NCI-H524 (cell line): ENCODE data around the gene MLEC.
A peak's percentile ranks its signal among the peaks of the same experiment; 100 is the strongest.

Experiments
- DNase-seq, 2 experiments: peaks; one replicate each; lab custom pipeline; 2025; lab: John Stamatoyannopoulos, UW

MLEC gene, protein sequence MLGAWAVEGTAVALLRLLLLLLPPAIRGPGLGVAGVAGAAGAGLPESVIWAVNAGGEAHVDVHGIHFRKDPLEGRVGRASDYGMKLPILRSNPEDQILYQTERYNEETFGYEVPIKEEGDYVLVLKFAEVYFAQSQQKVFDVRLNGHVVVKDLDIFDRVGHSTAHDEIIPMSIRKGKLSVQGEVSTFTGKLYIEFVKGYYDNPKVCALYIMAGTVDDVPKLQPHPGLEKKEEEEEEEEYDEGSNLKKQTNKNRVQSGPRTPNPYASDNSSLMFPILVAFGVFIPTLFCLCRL

DNA sequence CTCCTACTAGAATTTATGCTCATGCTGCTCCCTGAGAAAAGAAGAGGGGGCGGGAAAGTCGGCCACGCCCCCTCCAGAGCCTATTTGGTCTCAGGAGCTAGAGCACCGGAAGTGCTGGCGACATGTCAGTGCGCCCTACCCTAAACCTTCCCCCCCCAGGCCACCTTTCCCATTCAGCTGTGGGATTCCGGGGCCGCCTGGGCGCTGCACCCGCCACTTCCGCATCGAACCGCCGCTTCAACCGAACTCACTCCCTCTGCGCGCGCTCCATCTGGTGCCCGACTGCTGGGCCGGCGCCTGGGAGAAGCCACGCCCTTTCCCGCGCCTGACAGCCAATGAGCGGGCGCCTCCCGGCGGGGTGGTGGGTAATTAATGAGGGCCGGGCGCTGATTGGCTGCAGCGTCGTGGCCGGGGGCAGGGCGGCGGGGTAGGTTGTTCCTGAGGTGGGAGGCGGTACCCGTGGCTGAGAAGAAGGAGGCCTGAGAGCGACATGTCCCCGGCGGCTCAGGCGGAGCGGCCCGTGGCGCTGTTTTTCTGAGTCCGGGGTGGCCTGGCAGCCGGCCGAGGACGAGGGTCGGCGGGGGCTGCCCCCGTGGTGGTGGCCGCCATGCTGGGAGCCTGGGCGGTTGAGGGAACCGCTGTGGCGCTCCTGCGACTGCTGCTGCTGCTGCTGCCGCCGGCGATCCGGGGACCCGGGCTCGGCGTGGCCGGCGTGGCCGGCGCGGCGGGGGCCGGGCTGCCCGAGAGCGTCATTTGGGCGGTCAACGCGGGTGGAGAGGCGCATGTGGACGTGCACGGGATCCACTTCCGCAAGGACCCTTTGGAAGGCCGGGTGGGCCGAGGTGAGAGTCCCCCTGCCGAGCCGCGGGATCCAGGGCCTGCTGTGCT lies at the start of gene MLEC:
TSS of gene MLEC (plus strand) at position 460 of the 888 bp plus-strand sequence. CDS start at position 608, 148 bp downstream.
- DNase-seq, result peak; percentile 97 to 98

DNA sequence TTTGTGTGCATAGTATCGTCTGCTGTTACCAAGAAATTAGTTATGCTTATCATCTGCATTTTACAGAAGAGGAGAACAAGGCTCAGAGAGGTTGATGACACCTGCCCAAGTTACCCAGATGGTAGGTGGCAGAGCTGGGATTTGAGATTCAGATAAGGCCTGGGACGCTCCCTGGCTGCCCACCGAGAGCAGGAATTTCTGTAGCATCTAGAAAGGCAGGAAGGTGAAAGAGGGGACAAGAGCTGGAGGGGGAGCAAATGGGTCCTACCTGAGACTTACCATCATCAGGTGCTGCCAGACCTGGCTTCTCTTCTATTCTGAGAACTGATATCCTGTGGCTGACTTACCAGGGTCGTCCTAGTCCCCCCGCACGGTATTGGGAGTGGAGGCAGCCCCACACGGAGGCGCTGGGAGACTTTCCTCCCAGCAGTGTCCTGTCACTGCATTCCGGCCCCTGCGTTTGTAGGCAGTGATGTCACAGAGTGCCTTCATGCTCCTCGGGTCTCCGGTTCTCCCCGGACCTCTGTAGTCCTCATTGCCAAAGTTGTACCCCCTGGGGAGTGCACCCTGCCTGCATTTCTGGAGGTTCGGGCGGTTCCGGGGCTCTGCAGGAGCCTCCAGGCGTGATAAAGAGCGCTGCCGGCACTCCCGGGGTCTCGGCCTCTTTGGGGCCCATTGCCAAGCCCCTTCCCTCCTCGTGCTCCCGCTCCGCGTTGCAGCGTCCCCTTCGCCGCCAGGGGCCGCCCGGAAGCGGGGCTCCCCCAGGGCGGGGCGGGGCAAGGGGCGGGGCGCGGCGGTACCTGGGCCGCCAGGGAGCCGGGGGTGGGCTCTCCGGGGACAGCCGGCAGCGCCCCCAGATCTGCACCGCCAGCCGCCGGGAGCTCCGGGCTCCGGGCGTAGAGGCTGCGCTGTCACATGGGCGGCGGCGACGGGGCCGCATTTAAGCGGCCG lies 46.9 kb upstream of the MLEC start, which contains the start of gene CABP1:
TSS of gene CABP1 (plus strand) at position 856 of the 951 bp plus-strand sequence. CDS start at position 916, 60 bp downstream.
- DNase-seq, result peak; percentile 5 to 66

DNA sequence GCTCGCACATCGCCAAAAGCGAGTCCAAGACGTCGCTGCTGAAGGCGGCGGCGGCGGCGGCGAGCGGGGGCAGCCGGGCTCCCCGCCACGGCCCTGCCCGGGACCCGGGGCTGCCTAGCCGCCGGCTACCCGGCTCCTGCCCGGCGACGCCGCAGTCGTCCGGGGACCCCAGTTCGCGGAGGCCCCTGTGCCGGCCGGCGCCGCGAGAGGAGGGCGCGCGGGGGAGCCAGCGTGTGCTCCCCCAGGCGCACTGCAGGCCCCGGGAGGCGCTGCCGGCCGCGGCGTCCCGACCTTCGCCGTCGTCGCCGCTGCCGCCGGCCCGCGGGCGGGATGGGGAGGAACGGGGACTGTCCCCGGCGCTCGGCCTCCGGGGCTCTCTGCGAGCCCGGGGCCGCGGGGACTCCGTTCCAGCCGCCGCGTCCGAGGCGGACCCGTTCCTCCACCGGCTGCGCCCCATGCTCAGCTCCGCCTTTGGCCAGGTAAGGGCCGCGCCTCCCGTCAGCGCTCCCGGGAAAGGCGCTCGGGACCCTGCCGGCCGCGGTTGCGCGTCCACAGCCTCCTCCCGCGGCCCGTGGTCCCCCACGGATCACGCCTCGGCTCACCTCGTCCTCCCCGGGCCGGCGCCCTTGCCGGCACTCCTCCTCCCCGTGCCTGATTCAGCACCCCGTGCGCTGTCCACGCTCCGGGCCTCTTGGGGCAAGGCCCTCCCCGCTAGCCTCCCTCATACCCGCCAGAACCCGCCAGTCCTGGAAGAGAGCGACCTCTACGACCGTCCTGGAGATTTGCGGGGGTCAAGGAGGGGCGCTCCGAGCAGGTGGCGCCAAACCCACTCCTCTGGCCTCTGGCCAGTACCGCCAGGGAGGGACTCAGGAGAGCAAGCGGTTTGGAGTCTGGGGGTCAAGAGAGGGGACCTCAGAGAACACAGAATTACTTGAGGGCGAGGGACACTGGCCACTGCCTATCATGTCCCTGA lies 45.8 kb upstream of the MLEC start:
- peak in 1 of 2 experiments; percentile 9 for DNase-seq

DNA sequence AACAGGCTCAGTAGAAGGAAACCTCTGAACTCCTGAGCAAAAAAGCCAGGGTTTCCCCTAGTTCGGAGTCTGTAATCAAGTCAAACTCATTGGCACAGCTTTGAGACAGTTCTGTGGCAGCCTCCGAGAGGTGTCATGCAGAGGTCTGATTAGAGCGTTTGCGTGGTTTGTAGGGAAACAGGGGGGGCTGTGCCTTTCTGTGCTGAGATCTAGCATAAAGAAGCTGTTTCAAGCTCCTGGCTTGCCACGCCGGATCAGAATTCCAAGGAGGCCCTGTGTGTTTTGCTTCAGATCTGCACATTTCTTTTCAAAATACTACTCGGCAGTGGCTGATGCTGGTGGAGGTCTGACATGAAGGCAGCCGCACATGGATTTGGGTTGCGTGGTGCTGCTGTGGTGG lies 44.8 kb upstream of the MLEC start:
- DNase-seq, result no peak

DNA sequence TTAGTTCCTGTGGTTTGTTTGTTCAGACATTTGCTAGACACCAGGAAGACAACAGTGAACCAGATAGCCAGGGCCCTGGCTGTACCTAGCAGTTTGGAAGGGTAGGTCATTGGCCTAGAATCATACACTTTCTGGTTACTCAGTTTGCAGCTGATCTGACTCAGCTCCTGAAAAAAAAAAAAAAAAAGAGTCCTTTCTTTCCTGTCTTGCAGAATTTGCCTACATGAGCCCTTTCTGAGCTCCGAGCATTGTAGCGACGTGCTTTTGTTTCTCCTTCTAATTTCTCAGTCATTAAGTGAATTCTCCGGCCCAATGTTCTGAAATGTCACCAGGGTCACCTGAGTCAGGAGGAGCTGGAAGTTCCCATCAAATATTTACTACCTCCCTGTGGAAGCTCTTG lies 44.1 kb upstream of the MLEC start:
- no peak for DNase-seq

DNA sequence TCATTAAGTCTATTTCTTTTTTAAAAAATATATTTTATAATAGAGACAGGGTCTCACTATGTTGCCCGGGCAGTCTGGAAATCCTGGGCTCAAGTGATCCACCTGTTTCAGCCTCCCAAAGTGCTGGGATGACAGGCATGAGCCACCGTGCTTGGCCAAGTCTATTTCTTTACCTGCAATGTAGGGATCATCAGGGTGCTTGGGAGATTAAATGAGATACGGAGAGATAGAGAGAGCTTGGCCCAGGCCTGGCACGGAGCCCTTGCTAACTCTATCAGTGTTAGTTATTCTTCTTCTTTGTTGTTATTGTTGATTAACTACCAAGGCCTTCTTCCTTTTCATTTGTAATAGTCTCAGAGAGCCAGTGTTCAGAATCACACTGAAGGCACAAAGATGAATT lies 43.4 kb upstream of the MLEC start:
- DNase-seq, result no peak

DNA sequence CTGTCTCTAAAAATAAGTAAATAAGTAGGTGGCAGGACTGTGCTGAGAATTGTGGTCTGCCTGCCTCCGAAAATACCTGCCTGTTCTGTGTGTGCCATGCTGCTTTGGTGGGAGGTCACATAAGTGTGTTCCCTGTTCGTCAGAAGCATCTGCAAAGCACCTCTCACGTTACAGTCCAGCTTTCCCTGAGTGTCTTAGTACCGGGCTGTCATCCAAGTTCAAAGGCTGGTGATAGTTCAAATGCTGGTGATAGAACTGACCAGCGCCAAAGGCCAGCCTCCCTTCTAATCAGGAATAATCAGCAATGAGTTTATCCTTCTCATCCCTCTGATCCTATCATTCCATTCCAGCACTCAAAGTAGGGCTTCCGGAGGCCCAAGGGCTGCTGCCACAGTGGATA lies 40.9 kb upstream of the MLEC start:
- no peak for DNase-seq

DNA sequence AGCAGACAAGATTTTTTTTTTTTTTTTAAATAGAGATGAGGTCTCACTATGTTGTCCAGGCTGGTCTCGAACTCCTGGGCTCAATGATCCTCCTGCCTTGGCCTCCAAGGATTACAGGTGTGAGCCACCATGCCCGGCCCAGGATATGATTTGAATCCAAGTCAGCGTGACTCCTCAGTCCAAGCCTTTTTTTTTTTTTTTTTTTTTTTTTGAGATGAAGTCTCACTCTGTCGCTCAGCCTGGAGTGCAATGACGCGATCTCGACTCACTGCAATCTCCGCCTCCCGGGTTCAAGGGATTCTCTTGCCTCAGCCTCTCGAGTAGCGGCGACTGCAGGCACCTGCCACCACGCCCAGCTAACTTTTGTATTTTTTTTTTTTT lies 39.6 kb upstream of the MLEC start:
- no peak for DNase-seq

DNA sequence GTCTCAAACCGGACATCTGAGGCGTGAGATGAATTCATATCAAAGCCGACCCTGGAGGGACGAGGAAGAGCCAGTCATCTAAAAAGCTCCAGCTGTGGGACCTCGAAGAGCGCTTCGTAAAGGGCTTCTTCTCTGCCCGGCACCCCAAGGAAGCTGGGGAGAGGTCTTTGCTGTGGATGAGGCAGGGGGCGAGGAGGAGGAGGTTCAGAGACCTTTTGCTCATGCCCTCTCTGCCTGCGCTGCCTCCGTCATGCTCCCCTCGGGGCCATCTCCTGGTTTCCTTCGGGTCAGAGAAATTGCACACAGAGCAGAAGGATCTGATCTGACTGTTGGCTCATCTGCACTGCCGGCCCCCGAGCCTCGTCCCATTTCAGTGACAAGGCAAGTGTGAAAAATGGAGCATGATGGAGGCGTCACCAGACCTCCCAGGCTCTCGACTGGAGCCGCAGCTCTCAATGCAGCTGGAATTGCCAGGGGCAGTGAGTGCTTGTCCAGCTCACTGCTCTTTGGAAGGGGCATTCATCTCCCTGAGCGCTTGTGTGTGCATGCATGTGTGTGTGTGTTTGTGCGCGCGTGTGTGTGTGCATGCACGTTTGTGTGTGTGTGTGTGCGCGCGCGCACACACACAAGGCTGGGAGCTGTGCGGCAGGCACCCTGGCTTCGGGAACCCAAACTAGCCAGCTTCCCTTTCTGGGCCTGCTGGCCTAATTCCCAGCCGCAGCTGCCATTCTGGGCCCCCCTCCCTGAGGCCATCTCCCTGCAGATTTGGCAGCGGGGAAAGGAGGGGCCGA lies 37.3 kb upstream of the MLEC start:
- DNase-seq, result peak; percentile 50 to 75

DNA sequence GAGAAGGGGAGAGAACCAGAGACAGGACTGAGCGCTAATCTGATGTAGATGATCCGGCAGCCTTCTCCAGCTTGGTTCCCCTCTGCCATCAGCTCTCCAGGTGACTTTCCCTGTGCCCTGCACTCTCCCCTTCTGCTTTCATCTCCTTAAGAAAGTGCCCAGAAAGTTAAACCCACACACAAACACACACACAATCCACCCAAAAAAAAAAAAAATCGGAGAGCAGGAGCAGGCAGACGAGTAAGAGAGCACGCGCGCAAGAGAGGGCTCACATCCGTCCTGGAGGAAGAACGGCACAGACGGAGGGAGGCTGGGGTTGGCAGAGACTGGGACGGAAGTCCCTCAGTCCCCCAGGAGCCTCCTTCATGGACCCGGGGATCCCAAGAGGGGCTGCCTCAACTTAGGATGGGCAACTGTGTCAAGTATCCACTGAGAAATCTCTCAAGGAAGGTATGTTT lies 36.7 kb upstream of the MLEC start:
- DNase-seq, result no peak

DNA sequence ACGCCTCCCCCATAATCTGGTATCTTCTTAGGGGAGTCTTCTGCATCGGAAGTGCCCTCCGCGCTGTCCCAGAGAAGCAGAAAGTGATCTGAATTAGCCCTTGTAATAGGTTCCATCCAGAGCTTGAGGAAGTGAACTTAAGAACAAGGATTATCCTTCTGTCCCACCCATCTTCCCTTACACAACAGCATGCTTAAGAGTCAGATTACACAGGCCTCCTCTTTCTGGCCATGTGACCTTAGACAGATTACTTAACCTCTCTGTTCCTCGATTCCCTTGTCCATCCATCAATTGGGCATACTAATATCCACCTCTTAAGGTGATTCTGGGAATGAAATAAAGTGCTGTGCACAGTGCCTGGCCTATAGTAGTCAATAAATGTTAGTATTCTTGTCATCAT lies 35.1 kb upstream of the MLEC start:
- peak; percentile 2 to 19 for DNase-seq

DNA sequence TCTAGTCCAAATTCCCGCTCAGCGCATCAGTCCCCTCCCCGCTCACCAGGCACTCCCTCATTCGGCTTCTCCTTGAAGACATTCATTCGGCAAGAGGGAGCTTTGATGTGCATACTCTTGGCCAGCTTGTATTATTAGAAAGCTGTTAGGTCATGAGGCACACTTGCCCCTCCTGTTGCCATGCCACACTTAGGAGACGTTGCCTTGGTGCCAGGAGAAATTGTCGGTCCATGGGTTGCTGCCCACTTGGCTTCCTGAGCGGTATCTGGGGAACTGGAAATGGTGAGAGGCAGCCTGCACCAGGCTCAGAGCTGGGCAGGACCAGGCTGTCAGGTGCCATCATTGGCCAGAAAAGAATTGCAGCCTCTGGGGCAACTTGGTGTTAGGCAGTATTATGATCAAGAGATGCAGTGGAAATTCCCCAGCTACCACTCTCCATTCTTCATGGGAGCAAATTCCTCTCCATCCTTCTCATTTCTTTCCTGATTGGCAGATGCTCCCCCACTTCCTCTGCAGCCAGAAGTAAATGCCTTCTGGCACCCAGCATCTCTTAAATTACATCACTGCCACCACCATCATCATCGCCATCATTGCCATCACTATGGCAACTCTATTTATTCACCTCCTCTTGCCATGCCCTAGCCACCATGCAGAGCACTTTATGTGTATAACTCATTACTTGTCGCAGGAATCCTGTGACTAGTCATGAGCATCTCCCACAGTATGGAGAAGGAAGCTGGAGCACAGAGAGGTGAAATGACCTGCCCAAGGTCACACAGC lies 34.1 kb upstream of the MLEC start:
- DNase-seq, result no peak

DNA sequence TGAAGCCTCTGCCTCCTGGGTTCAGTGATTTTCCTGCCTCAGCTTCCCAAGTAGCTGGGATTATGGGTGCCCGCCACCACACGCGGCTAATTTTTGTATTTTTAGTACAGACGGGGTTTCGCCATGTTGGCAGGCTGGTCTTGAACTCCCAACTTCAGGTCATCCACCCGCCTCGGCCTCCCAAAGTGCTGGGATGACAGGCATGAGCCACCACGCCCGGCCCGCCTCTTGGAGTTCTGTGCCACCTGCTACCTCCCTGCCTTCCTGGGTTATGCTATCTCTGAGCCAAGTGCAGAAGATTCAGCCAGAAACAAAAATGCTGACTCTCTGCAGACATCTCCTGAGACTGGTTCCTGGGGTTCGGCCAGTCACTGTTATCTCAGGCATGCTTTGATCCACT lies 33.3 kb upstream of the MLEC start:
- no peak for DNase-seq

DNA sequence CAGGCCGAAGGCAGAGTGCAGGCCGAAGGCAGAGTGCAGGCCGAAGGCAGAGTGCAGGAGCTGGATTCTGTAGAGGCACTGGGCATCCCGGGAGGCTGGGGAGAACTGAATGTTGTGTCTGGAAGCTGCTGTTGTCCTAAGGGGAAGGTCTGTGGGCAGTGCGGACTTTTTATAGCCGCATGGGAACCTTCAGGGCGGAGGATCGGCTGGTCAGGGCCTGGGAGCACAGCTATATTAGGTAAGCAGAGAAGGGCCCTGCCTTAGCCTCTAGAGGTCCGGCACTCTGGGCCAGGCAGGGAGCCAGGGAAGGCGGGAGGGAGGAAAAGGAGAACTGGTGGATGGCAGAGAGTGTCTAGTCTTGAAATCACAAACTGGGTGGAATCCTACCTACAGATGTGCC lies 32.3 kb upstream of the MLEC start:
- DNase-seq, result no peak

DNA sequence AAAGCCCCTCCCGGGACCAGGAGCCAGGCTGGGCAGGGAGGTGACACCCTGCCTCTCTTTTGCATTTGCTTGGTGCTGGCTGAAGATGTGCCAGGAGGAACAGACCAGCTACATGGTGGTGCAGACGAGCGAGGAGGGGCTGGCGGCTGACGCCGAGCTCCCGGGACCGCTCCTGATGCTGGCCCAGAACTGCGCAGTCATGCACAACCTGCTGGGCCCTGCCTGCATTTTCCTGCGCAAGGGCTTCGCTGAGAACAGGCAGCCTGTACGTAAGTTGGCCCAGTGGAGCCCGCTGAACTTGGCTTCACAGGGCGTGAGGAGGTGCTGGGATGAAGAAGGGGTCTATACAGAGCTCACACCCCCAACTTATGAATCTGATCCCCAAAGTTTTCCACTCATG lies 30.9 kb upstream of the MLEC start:
- no peak for DNase-seq

DNA sequence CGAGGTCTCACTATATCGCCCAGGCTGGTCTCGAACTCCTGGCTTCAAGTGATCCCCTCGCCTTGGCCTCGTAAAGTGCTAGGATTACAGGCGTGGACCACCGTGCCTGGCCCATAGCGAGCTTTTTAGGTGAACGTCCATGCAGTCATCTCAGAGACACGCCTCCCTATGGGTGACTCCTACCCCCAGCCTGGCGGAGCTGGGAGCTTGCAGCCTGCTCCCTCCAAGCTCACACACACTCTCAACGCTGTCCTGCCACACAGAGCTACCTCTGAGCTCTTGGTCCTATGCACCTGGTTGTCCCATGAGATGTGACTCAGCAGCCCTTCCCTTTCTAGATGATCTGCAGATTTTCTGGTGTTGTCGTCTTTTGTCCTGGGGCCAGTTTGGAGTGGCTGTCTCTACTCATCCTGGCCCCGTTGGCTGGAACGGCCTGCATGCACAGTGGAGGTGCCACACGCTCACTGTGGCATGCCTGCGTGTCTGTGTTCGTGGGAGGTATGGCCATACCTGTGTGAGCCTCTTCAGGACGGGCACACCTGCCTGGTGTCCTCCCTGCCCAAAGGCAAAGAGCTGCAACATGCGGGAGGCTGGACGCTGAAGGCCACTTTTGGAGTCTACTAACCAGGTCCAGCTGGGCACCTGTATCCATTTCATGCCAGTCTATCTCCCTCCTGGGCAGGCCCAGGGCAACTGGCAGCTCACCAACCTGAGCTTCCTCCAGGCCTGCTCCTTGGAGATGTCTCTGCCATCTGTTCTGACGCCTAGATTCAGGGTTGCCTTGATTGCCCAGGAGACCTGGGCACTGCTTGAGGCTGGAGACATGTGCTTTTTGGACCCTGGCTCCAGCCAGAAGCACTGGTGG lies 28.4 kb upstream of the MLEC start:
- DNase-seq, result no peak

DNA sequence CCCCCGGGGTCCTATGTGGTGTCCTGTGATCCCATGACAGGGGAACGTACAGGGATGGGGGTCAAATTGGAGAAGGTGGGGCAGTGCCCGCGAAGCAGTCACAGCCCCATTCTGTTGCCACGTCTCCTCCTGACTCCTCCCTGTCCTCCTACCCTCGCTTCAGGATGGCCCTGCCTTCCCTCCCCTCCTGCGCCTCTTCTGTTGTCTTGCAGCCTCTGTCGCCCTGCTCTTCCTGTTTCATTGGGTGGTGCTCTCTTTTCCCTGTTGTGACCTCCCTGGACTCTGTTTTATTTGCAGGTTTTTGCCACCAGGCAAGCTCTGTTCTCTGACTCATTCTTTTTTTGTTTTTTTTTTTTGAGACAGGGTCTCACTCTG lies 27.8 kb upstream of the MLEC start:
- no peak for DNase-seq

DNA sequence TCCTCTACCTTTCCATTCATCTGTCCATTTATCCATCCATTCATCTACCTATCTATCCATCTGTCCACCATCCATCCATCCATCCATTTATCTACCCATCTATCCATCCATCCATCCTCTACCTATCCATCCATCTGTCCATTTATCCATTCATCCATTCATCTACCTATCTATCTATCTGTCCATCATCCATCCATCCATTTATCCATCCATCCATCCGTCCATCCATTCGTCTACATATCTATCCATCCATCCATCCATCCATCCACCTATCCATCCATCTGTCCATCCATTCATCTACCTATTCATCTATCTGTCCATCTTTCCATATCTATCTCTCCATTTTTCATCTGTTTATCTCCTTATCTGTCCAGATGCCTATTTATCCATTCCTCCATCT lies 25.5 kb upstream of the MLEC start:
- DNase-seq, result no peak
